ENCODE data around the gene ATXN1.
"Not testable (repeated sequence)": the region's sequence is repeated elsewhere in the genome, so short reads cannot be mapped to it uniquely, and the experiment has no call there.

The ATXN1 gene

GRCh38 chr6:16712931-16713484 is 48.3 kb downstream of the ATXN1 start:
- H3K27me3 ChIP-seq (ENCODE audit: control insufficient read depth, insufficient read depth, low read length) = no peaks in the 10 kb centered on the region
- TF ChIP-seq CTCF (IDR thresholded peaks at IDR 0.05) = peak; percentile 33
- H3K4me1 ChIP-seq = peaks cover 13% of the 10 kb centered on the region
- peak overlapping the region; percentile 34 for H2AFZ ChIP-seq
- H3K9ac ChIP-seq = no peak overlapping the region
- no peak overlapping the region for H3K4me2 ChIP-seq (ENCODE audit: low read length)
- peaks cover 8% of the 10 kb centered on the region for H3K79me2 ChIP-seq
- no peaks in the 10 kb centered on the region for H3K9me3 ChIP-seq (ENCODE audit: control insufficient read depth, low read length)
- H3K27ac ChIP-seq = peak overlapping the region; percentile 50
- H3K36me3 ChIP-seq (ENCODE audit: control insufficient read depth, insufficient read depth, low read length) = no peaks in the 10 kb centered on the region
- no peak overlapping the region for H3K4me3 ChIP-seq (ENCODE audit: low read depth, low read length)

GRCh38 chr6:16712255-16712930 is 48.9 kb downstream of the ATXN1 start:
- H3K4me2 ChIP-seq (ENCODE audit: low read length) = no peak overlapping the region
- no peak overlapping the region for H3K4me3 ChIP-seq (ENCODE audit: low read depth, low read length)
- peaks cover 14% of the 10 kb centered on the region for H3K4me1 ChIP-seq
- H3K27me3 ChIP-seq (ENCODE audit: control insufficient read depth, insufficient read depth, low read length) = no peaks in the 10 kb centered on the region
- H3K36me3 ChIP-seq (ENCODE audit: control insufficient read depth, insufficient read depth, low read length) = no peaks in the 10 kb centered on the region
- no peak for TF ChIP-seq CTCF (IDR thresholded peaks at IDR 0.05)
- no peak overlapping the region for H3K9ac ChIP-seq
- H2AFZ ChIP-seq = peak overlapping the region; percentile 34
- peaks cover 10% of the 10 kb centered on the region for H3K79me2 ChIP-seq
- H3K27ac ChIP-seq = peak overlapping the region; percentile 50
- no peaks in the 10 kb centered on the region for H3K9me3 ChIP-seq (ENCODE audit: control insufficient read depth, low read length)

- H3K9me3 ChIP-seq (ENCODE audit: control insufficient read depth, low read length) = no peaks in the 10 kb centered on the region
- H3K27me3 ChIP-seq (ENCODE audit: control insufficient read depth, insufficient read depth, low read length) = no peaks in the 10 kb centered on the region
- TF ChIP-seq CTCF (IDR thresholded peaks at IDR 0.05) = no peak
- H3K4me3 ChIP-seq (ENCODE audit: low read depth, low read length) = no peak overlapping the region
- no peak overlapping the region for H3K4me2 ChIP-seq (ENCODE audit: low read length)
- H3K27ac ChIP-seq = no peak overlapping the region
- peak overlapping the region; percentile 34 for H2AFZ ChIP-seq
- H3K9ac ChIP-seq = no peak overlapping the region
- H3K79me2 ChIP-seq = peaks cover 11% of the 10 kb centered on the region
- no peaks in the 10 kb centered on the region for H3K36me3 ChIP-seq (ENCODE audit: control insufficient read depth, insufficient read depth, low read length)
- H3K4me1 ChIP-seq = peaks cover 15% of the 10 kb centered on the region
Observed at GRCh38 chr6:16711546-16712254, 49.6 kb downstream of the ATXN1 start.

GRCh38 chr6:16706911-16707783 is 54.1 kb downstream of the ATXN1 start:
- TF ChIP-seq CTCF (IDR thresholded peaks at IDR 0.05) = no peak
- no peaks in the 10 kb centered on the region for H3K36me3 ChIP-seq (ENCODE audit: control insufficient read depth, insufficient read depth, low read length)
- H3K4me2 ChIP-seq (ENCODE audit: low read length) = no peak overlapping the region
- no peaks in the 10 kb centered on the region for H3K9me3 ChIP-seq (ENCODE audit: control insufficient read depth, low read length)
- no peak overlapping the region for H3K27ac ChIP-seq
- H3K4me1 ChIP-seq = peaks cover 2% of the 10 kb centered on the region
- H3K4me3 ChIP-seq (ENCODE audit: low read depth, low read length) = no peak overlapping the region
- no peak overlapping the region for H2AFZ ChIP-seq
- H3K79me2 ChIP-seq = peaks cover 34% of the 10 kb centered on the region
- no peaks in the 10 kb centered on the region for H3K27me3 ChIP-seq (ENCODE audit: control insufficient read depth, insufficient read depth, low read length)
- no peak overlapping the region for H3K9ac ChIP-seq

GRCh38 chr6:16706491-16706890 is 54.8 kb downstream of the ATXN1 start:
- not testable (repeated sequence) for H3K27ac ChIP-seq; H3K27me3 ChIP-seq (ENCODE audit: control insufficient read depth, insufficient read depth, low read length); H3K9ac ChIP-seq; H3K4me2 ChIP-seq (ENCODE audit: low read length); H3K4me3 ChIP-seq (ENCODE audit: low read depth, low read length); H3K4me1 ChIP-seq; H3K9me3 ChIP-seq (ENCODE audit: control insufficient read depth, low read length); H3K36me3 ChIP-seq (ENCODE audit: control insufficient read depth, insufficient read depth, low read length); H2AFZ ChIP-seq
- peaks cover 36% of the 10 kb centered on the region for H3K79me2 ChIP-seq
